Measurements from ENCODE around the gene PFAS.

DNA sequence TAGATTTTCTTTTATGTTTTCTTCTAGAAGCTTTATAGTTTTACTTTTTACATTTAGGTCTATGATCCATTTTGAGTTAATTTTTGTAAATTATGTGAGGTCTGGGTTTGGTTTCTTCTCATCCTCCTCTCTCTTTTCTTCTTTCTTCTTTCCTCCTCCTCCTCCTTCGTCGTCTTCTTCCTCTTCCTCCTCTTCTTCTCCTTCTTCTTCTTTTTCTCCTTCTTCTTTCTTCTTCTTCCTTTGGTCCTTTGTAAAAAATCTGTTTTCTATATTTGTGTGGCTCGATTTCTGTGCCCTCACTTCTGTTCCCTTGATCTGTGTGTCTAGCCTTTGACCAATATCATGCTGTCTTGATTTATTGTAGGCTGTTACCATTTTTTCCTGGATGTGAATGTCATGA, 51.1 kb downstream of the PFAS start:
- TF ChIP-seq, protein P1, sequence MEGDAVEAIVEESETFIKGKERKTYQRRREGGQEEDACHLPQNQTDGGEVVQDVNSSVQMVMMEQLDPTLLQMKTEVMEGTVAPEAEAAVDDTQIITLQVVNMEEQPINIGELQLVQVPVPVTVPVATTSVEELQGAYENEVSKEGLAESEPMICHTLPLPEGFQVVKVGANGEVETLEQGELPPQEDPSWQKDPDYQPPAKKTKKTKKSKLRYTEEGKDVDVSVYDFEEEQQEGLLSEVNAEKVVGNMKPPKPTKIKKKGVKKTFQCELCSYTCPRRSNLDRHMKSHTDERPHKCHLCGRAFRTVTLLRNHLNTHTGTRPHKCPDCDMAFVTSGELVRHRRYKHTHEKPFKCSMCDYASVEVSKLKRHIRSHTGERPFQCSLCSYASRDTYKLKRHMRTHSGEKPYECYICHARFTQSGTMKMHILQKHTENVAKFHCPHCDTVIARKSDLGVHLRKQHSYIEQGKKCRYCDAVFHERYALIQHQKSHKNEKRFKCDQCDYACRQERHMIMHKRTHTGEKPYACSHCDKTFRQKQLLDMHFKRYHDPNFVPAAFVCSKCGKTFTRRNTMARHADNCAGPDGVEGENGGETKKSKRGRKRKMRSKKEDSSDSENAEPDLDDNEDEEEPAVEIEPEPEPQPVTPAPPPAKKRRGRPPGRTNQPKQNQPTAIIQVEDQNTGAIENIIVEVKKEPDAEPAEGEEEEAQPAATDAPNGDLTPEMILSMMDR (IDR thresholded peaks at IDR 0.05), result no peak
- TF ChIP-seq POLR2A (IDR thresholded peaks at IDR 0.05), result no peak
- no peak for TF ChIP-seq POLR2AphosphoS5 (IDR thresholded peaks at IDR 0.05)
- TF ChIP-seq EP300 (IDR thresholded peaks at IDR 0.05), result no peak
